Activated CD4-positive, alpha-beta T cell treated with anti-CD3 and anti-CD28 coated beads, Interleukin-2, Interleukin-4, amounts not matched to agents 100 ng/mL and 50 ng/mL, durations not matched to agents 16 hours and 8 hours (primary cell): ENCODE data around the gene OGG1.

Experiments used
- DNase-seq: peaks from one replicate; pipeline ENCODE4 v3.0.0-alpha.2; 2020; ENCODE audit warnings: low spot score

The OGG1 gene

GRCh38 chr3:9749645-9750555 is at the start of gene OGG1:
OGG1 (plus strand) TSS chr3:9749952; CDS start chr3:9750287, 335 bp downstream.
- peak; percentile 99 for DNase-seq

GRCh38 chr3:9700536-9700935 is 49.2 kb upstream of the OGG1 start:
- no peak for DNase-seq

GRCh38 chr3:9701006-9701405 is 48.7 kb upstream of the OGG1 start:
- no peak for DNase-seq

- DNase-seq = no peak
These were observed 48.0 kb upstream of the OGG1 start for GRCh38 chr3:9701711-9702110.

GRCh38 chr3:9703240-9703639 is 46.5 kb upstream of the OGG1 start:
- DNase-seq = no peak

- no peak for DNase-seq
These were observed 45.9 kb upstream of the OGG1 start, which contains the start of gene CPNE9 for GRCh38 chr3:9703736-9704346. CPNE9 (plus strand) TSS chr3:9703833; CDS start chr3:9703997, 164 bp downstream.

- no peak for DNase-seq
These were observed 45.1 kb upstream of the OGG1 start for GRCh38 chr3:9704347-9705322.

- no peak for DNase-seq
These were observed 39.5 kb upstream of the OGG1 start for GRCh38 chr3:9710174-9710739.

GRCh38 chr3:9712415-9712814 is 37.3 kb upstream of the OGG1 start:
- no peak for DNase-seq

GRCh38 chr3:9713142-9713541 is 36.6 kb upstream of the OGG1 start:
- DNase-seq = no peak

GRCh38 chr3:9715136-9715535 is 34.6 kb upstream of the OGG1 start:
- DNase-seq = no peak

- DNase-seq = peak; percentile 26
These were observed 33.9 kb upstream of the OGG1 start for GRCh38 chr3:9715764-9716437.

- DNase-seq = no peak
These were observed 32.8 kb upstream of the OGG1 start for GRCh38 chr3:9716801-9717555.

GRCh38 chr3:9717563-9717962 is 32.2 kb upstream of the OGG1 start:
- DNase-seq = no peak

- no peak for DNase-seq
These were observed 31.6 kb upstream of the OGG1 start for GRCh38 chr3:9718118-9718517.

- DNase-seq = no peak
These were observed 28.6 kb upstream of the OGG1 start for GRCh38 chr3:9721015-9721699.

- no peak for DNase-seq
These were observed 28.1 kb upstream of the OGG1 start for GRCh38 chr3:9721700-9722060.

GRCh38 chr3:9725775-9726515 is 23.8 kb upstream of the OGG1 start:
- no peak for DNase-seq

- DNase-seq = peak; percentile 53
These were observed 22.6 kb upstream of the OGG1 start for GRCh38 chr3:9727041-9727595.
